HepG2 (cell line): ENCODE results near the gene MAIP1. TPM values are rescaled to one million over a fixed set of nuclear protein-coding genes. Genes with fewer than 3 reads are reported as not detected.

Experiments
- ATAC-seq: fragments of 200-7000 bp; cut with Tn5 transposase; 3 replicates; pipeline ENCODE4 v1.9.1; 2020; ENCODE audit warnings: mild to moderate bottlenecking, moderate library complexity
- BruUV-seq: library from RNA; stranded (reverse); fragments of 400-500 nt; replicated peaks from 2 replicates; lab custom pipeline; 2021; lab: Mats Ljungman, UMichigan
- CTCF ChIA-PET: fragments of 300-600 bp; formaldehyde crosslinking; extraction: SDS; loops from one replicate; lab custom pipeline; 2021; ENCODE audit warnings: low total read pairs, inconsistent platforms, low intra/inter-chr PET ratio; lab: Yijun Ruan, JAX
- POLR2A ChIA-PET: fragments of 350-600 bp; sonication (Branson Sonifier 250); formaldehyde crosslinking; loops from one replicate; lab custom pipeline; 2020; ENCODE audit warnings: antibody characterized with exemption, inconsistent platforms; lab: Yijun Ruan, JAX
- DNase-seq: peaks from one replicate; pipeline ENCODE4 v3.0.0-alpha.2; 2015; ENCODE audit warnings: low spot score
- FAIRE-seq: peaks from 3 replicates; lab custom pipeline; 2011; peaks lifted over from hg19 to GRCh38; lab: Jason Lieb, UNC
- H2AFZ ChIP-seq: one replicate; pipeline ENCODE4 v1.6.1; 2011; ENCODE audit warnings: low read length, inconsistent platforms
- H3K27ac ChIP-seq: fragments of 300-600 bp; 3 replicates; pipeline ENCODE4 v1.8.0; 2011; ENCODE audit warnings: mixed run types, mild to moderate bottlenecking, mixed read lengths, low read length, inconsistent platforms; ENCODE audit not compliant: insufficient read depth; ENCODE audit errors: extremely low read length
- H3K27me3 ChIP-seq, 2 experiments: fragments of 200-600 bp in 1 of 2; 2 replicates in 1 of 2; 3 replicates in 1 of 2; pipeline versions ENCODE4 v1.6.0 to v1.8.0; 2011; ENCODE audit warnings: low read length in 2 of 2, mild to moderate bottlenecking in 2 of 2, moderate library complexity in 2 of 2, inconsistent platforms in 1 of 2; ENCODE audit not compliant: insufficient read depth in 2 of 2, control insufficient read depth in 1 of 2
- H3K36me3 ChIP-seq, 2 experiments: fragments of 200-600 bp in 1 of 2; replicated peaks in 1 of 2; 2 replicates in 1 of 2; 3 replicates in 1 of 2; pipeline versions ENCODE4 v1.5.1 to v1.8.0; 2011; ENCODE audit warnings: low read length in 2 of 2, inconsistent platforms in 1 of 2; ENCODE audit not compliant: insufficient read depth in 2 of 2, control insufficient read depth in 1 of 2
- H3K4me1 ChIP-seq: 2 replicates; pipeline ENCODE4 v1.5.1; 2012; ENCODE audit warnings: low read length, inconsistent platforms; ENCODE audit not compliant: insufficient read depth
- H3K4me2 ChIP-seq: 2 replicates; pipeline ENCODE4 v1.6.0; 2011; ENCODE audit warnings: low read depth, low read length, inconsistent platforms
- H3K4me3 ChIP-seq, 3 experiments: fragments of 200-600 bp in 1 of 3; sonication (generic), shearing (Covaris generic) in 1 of 3; replicated peaks in 1 of 3; 2 replicates each; pipeline ENCODE4 v1.5.1; 2011 to 2016; ENCODE audit warnings: low read length in 3 of 3, inconsistent platforms in 2 of 3, low read depth in 2 of 3, mild to moderate bottlenecking in 2 of 3, control low read depth in 1 of 3, mixed read lengths in 1 of 3; ENCODE audit not compliant: insufficient read depth in 1 of 3
- H3K79me2 ChIP-seq: one replicate; pipeline ENCODE4 v1.6.1; 2011; ENCODE audit warnings: low read length, inconsistent platforms; ENCODE audit not compliant: insufficient read depth
- H3K9ac ChIP-seq: 2 replicates; pipeline ENCODE4 v1.6.0; 2011; ENCODE audit warnings: mild to moderate bottlenecking, low read depth, low read length, inconsistent platforms; ENCODE audit not compliant: insufficient read depth
- H3K9me3 ChIP-seq: 2 replicates; pipeline ENCODE4 v1.5.1; 2012; ENCODE audit warnings: mild to moderate bottlenecking, low read length
- H4K20me1 ChIP-seq: 2 replicates; pipeline ENCODE4 v1.6.0; 2011; ENCODE audit warnings: inconsistent platforms, mild to moderate bottlenecking, low read length, moderate library complexity; ENCODE audit not compliant: insufficient read depth
- AKNA ChIP-seq: sonication (generic); formaldehyde crosslinking; IDR thresholded peaks from 2 replicates; pipeline ENCODE4 v1.4.0; 2020; ENCODE audit warnings: missing genetic modification reagents, borderline replicate concordance
- CC2D1A ChIP-seq: sonication (generic); formaldehyde crosslinking; IDR thresholded peaks from 2 replicates; pipeline ENCODE4 v1.8.1; 2023; ENCODE audit warnings: mild to moderate bottlenecking, missing genetic modification reagents
- ONECUT2 ChIP-seq: sonication (generic); formaldehyde crosslinking; IDR thresholded peaks from 2 replicates; pipeline ENCODE4 v1.4.0; 2020; ENCODE audit warnings: missing genetic modification reagents
- PHF5A ChIP-seq: IDR thresholded peaks from one replicate; pipeline ENCODE4 v1.6.1; 2018; ENCODE audit warnings: low read depth, missing genetic modification reagents; ENCODE audit not compliant: unreplicated experiment
- RBM39 ChIP-seq: fragments of 200-400 bp; formaldehyde crosslinking; IDR thresholded peaks from one replicate; pipeline ENCODE4 v1.6.1; 2018; ENCODE audit warnings: antibody characterized with exemption, mild to moderate bottlenecking, low read depth, low read length; ENCODE audit not compliant: poor library complexity, severe bottlenecking
- ZC3H13 ChIP-seq: sonication (generic); formaldehyde crosslinking; IDR thresholded peaks from 2 replicates; pipeline ENCODE4 v1.8.1; 2023; ENCODE audit warnings: mild to moderate bottlenecking, missing genetic modification reagents, moderate library complexity
- ZNF276 ChIP-seq: sonication (generic); formaldehyde crosslinking; IDR thresholded peaks from 2 replicates; pipeline ENCODE4 v1.4.0; 2020; ENCODE audit warnings: mild to moderate bottlenecking, low read depth, missing genetic modification reagents
- ZNF30 ChIP-seq: sonication (generic); formaldehyde crosslinking; IDR thresholded peaks from 2 replicates; pipeline ENCODE4 v1.5.0; 2020; ENCODE audit warnings: mild to moderate bottlenecking, missing genetic modification reagents
- ZNF354B ChIP-seq: sonication (generic); formaldehyde crosslinking; IDR thresholded peaks from 2 replicates; pipeline ENCODE4 v1.8.0; 2022; ENCODE audit warnings: mild to moderate bottlenecking, missing genetic modification reagents
- WGBS: methylation state at CpG from one replicate; pipeline ENCODE4 v1.1.6; 2017; ENCODE audit warnings: low lambda C conversion rate; 5-methylcytosine and 5-hydroxymethylcytosine counted together
- in situ Hi-C: cut with HindIII; loops from 2 replicates; pipeline ENCODE4 v1.10.0; 2017; ENCODE audit warnings: low pct_unique_long_range_greater_than_20kb; ENCODE audit not compliant: extremely low pct_ligation_motif_present
- intact Hi-C: fragments of 100-400 bp; cut with micrococcal nuclease; formaldehyde crosslinking; loops from one replicate; pipeline ENCODE4 v1.10.0; 2022; ENCODE audit not compliant: unreplicated experiment
- polyA plus RNA-seq, 8 experiments: library from polyadenylated mRNA; depleted of rRNA in 3 of 8; stranded (reverse) in 7 of 8; unstranded in 1 of 8; fragments of >200 nt; fragmentation: Illumina TruSeq in 4 of 8; extraction: Trizol in 4 of 8; gene quantifications; 2 replicates each; pipeline versions ENCODE4 v1.2.1 to v1.2.3, GENCODE V29; 2011 to 2016; ENCODE audit warnings: low read depth in 4 of 8, missing spikeins in 1 of 8, mixed read lengths in 1 of 8; ENCODE audit not compliant: insufficient read depth in 1 of 8
- total RNA-seq, 5 experiments: library from RNA; depleted of rRNA; stranded (reverse); fragments of >200 nt; fragmentation: Illumina TruSeq; extraction: Trizol; gene quantifications; 2 replicates each; pipeline ENCODE4 v1.2.3, GENCODE V29; 2016; ENCODE audit warnings: low read depth in 1 of 5
- TF ChIP-seq, protein P1 (sequence below): sonication (generic); formaldehyde crosslinking; IDR thresholded peaks from 2 replicates; pipeline ENCODE4 v1.4.0; 2020; ENCODE audit warnings: mild to moderate bottlenecking, missing genetic modification reagents
- TF ChIP-seq, protein P2 (sequence below): IDR thresholded peaks from 2 replicates; pipeline ENCODE4 v1.6.1; 2012; ENCODE audit warnings: low read length, improper control_type of control experiment

Gene MAIP1
- total and polyA plus RNA-seq, 2 of the 13 experiments (the other 11 are each of a cell fraction or from before 2014, with no cell fraction given): 22.3 to 72.9 TPM

GRCh38 chr2:199951023-199951422 is 4.4 kb upstream of the MAIP1 start (continued):
- TF ChIP-seq ZNF276 (CRISPR knock-in tag): no peak
- no peak for TF ChIP-seq ZC3H13 (CRISPR knock-in tag)
- TF ChIP-seq ZNF30 (CRISPR knock-in tag): no peak
- TF ChIP-seq, protein P1, sequence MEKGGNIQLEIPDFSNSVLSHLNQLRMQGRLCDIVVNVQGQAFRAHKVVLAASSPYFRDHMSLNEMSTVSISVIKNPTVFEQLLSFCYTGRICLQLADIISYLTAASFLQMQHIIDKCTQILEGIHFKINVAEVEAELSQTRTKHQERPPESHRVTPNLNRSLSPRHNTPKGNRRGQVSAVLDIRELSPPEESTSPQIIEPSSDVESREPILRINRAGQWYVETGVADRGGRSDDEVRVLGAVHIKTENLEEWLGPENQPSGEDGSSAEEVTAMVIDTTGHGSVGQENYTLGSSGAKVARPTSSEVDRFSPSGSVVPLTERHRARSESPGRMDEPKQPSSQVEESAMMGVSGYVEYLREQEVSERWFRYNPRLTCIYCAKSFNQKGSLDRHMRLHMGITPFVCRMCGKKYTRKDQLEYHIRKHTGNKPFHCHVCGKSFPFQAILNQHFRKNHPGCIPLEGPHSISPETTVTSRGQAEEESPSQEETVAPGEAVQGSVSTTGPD (CRISPR knock-in tag): no peak
- TF ChIP-seq RBM39: no peak

DNA sequence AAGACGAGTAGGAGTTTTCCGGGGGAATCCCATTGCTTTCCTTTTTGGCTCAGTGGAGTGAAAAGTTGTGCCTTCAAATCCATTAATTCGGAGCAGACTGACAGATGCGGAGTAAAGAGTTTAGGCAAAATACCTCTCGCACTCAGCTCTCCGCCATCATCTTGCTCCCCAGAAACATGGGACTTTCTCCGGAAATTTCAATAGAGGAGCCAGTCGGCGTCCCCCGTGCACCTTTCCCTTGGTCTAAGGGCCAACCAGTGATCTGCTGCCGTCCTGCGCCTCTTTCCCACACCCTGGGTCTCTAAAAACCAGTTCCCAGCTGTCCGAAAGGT is 409 bp upstream of the MAIP1 start:
- no peaks in the 10 kb centered on the region; a peak in 1 of 5 replicates for H3K27me3 ChIP-seq
- peak overlapping the region; percentile 97 for H3K9ac ChIP-seq
- POLR2A ChIA-PET: interaction anchor here (0.6 to 1.9 kb wide), 2 partner anchors 10 to 694 kb away, joined by 3 to 15 read pairs; no protein-coding TSS in a partner anchor
- peak; percentile 83 for ATAC-seq
- peak; percentile 64 for DNase-seq
- H3K27ac ChIP-seq: peak overlapping the region; percentile 91
- H3K4me1 ChIP-seq: peaks cover 50% of the 10 kb centered on the region
- no peak for FAIRE-seq
- CTCF ChIA-PET: no interaction called here
- WGBS: under 1% methylated on average over 13 of the region's 13 CpGs
- no peaks in the 10 kb centered on the region for H3K9me3 ChIP-seq
- H4K20me1 ChIP-seq: peaks cover 9% of the 10 kb centered on the region
- peak overlapping the region; percentile 90 for H3K4me2 ChIP-seq
- BruUV-seq: TSS peak; percentile 76
- peaks cover 5 to 35% of the 10 kb centered on the region in 2 experiments for H3K36me3 ChIP-seq
- peak overlapping the region; percentile 55 for H2AFZ ChIP-seq
- peaks cover 75% of the 10 kb centered on the region for H3K79me2 ChIP-seq
- in situ Hi-C loops: loop anchor here (25.0 kb wide), 1 partner anchor 857 kb away; the partner anchor contains the start of gene BZW1
- intact Hi-C loops: loop anchor here (2.0 kb wide), 1 partner anchor 44 kb away; the partner anchor contains the start of gene C2orf69
- H3K4me3 ChIP-seq: peak overlapping the region; percentile 86 to 96 (median 94)
- TF ChIP-seq AKNA (CRISPR knock-in tag) (0 out of 2 replicates have a peak, but pooled peaks have one; percentile 3), ZNF354B (CRISPR knock-in tag) (peak; percentile 32; the same call in 1 of the 2 replicates), ONECUT2 (CRISPR knock-in tag) (0 out of 2 replicates have a peak, but pooled peaks have one; percentile 6), CC2D1A (CRISPR knock-in tag) (no peak), PHF5A (CRISPR knock-in tag) (no peak)
- TF ChIP-seq, protein P2, sequence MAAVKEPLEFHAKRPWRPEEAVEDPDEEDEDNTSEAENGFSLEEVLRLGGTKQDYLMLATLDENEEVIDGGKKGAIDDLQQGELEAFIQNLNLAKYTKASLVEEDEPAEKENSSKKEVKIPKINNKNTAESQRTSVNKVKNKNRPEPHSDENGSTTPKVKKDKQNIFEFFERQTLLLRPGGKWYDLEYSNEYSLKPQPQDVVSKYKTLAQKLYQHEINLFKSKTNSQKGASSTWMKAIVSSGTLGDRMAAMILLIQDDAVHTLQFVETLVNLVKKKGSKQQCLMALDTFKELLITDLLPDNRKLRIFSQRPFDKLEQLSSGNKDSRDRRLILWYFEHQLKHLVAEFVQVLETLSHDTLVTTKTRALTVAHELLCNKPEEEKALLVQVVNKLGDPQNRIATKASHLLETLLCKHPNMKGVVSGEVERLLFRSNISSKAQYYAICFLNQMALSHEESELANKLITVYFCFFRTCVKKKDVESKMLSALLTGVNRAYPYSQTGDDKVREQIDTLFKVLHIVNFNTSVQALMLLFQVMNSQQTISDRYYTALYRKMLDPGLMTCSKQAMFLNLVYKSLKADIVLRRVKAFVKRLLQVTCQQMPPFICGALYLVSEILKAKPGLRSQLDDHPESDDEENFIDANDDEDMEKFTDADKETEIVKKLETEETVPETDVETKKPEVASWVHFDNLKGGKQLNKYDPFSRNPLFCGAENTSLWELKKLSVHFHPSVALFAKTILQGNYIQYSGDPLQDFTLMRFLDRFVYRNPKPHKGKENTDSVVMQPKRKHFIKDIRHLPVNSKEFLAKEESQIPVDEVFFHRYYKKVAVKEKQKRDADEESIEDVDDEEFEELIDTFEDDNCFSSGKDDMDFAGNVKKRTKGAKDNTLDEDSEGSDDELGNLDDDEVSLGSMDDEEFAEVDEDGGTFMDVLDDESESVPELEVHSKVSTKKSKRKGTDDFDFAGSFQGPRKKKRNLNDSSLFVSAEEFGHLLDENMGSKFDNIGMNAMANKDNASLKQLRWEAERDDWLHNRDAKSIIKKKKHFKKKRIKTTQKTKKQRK: no peak
